Liver (tissue), 9 donors: ENCODE measurements around the gene TNNT1. TPM values are rescaled to one million over a fixed set of nuclear protein-coding genes. Genes with fewer than 3 reads are reported as not detected.
"Not testable (repeated sequence)": the region's sequence is repeated elsewhere in the genome, so short reads cannot be mapped to it uniquely, and the experiment has no call there.

Experiments used
- DNase-seq: peaks from one replicate; pipeline ENCODE4 v3.0.0-alpha.2; 2017; ENCODE audit warnings: low spot score
- H3K27ac ChIP-seq, 2 donors: one replicate each; pipeline ENCODE4 v1.7.0; 2013; ENCODE audit warnings: inconsistent platforms in 2 of 2, low read length in 2 of 2, control low read depth in 1 of 2, low read depth in 1 of 2, mild to moderate bottlenecking in 1 of 2
- H3K27me3 ChIP-seq, 4 donors: one replicate each; pipeline versions ENCODE4 v1.6.1 to v1.7.0; 2013; ENCODE audit warnings: low read length in 3 of 4, inconsistent platforms in 1 of 4, mild to moderate bottlenecking in 1 of 4, moderate library complexity in 1 of 4; ENCODE audit not compliant: control insufficient read depth in 4 of 4, insufficient read depth in 4 of 4
- H3K36me3 ChIP-seq, 4 donors: one replicate each; pipeline versions ENCODE4 v1.6.1 to v1.7.0; 2013; ENCODE audit warnings: low read length in 3 of 4, mild to moderate bottlenecking in 3 of 4, low read depth in 1 of 4, moderate library complexity in 1 of 4; ENCODE audit not compliant: control insufficient read depth in 4 of 4, insufficient read depth in 3 of 4
- H3K4me1 ChIP-seq, 4 donors: one replicate each; pipeline versions ENCODE4 v1.6.1 to v1.7.0; 2013; ENCODE audit warnings: low read length in 3 of 4, mild to moderate bottlenecking in 3 of 4, moderate library complexity in 1 of 4; ENCODE audit not compliant: control insufficient read depth in 4 of 4, insufficient read depth in 4 of 4
- H3K4me3 ChIP-seq, 3 donors: one replicate each; pipeline versions ENCODE4 v1.6.1 to v1.7.0; 2013; ENCODE audit warnings: low read length in 3 of 3, control low read depth in 1 of 3, low read depth in 1 of 3, mild to moderate bottlenecking in 1 of 3
- H3K9ac ChIP-seq, 2 donors: one replicate each; pipeline ENCODE4 v1.7.0; 2013; ENCODE audit warnings: low read length in 2 of 2, mild to moderate bottlenecking in 2 of 2, moderate library complexity in 2 of 2, control low read depth in 1 of 2, low read depth in 1 of 2
- H3K9me3 ChIP-seq, 4 donors: one replicate each; pipeline versions ENCODE4 v1.6.1 to v1.7.0; 2013; ENCODE audit warnings: low read length in 3 of 4; ENCODE audit not compliant: control insufficient read depth in 4 of 4
- ATF3 ChIP-seq: IDR thresholded peaks from 2 replicates; pipeline ENCODE4 v1.6.1; 2016; ENCODE audit warnings: antibody characterized with exemption
- CTCF ChIP-seq: fragments of 150-350 bp; IDR thresholded peaks from 2 replicates; pipeline ENCODE4 v1.5.1; 2017; ENCODE audit warnings: improper control_type of control experiment, low read depth, low read length; ENCODE audit not compliant: missing input control
- EGR1 ChIP-seq, 2 donors: IDR thresholded peaks; 2 replicates each; pipeline ENCODE4 v1.6.1; 2016 to 2018; ENCODE audit warnings: antibody characterized with exemption in 2 of 2, low read depth in 2 of 2
- FOXA1 ChIP-seq: IDR thresholded peaks from 2 replicates; pipeline ENCODE4 v1.6.1; 2016; ENCODE audit warnings: antibody characterized with exemption
- HNF4A ChIP-seq, 2 donors: conservative IDR thresholded peaks; 2 replicates each; pipeline ENCODE4 v1.6.1; 2016; ENCODE audit warnings: antibody characterized with exemption in 2 of 2, mild to moderate bottlenecking in 2 of 2
- HNF4G ChIP-seq: IDR thresholded peaks from 2 replicates; pipeline ENCODE4 v1.6.1; 2016; ENCODE audit warnings: antibody characterized with exemption
- JUND ChIP-seq, 2 donors: IDR thresholded peaks; 2 replicates each; pipeline ENCODE4 v1.6.1; 2016; ENCODE audit warnings: antibody characterized with exemption in 2 of 2
- MAX ChIP-seq: IDR thresholded peaks from 2 replicates; pipeline ENCODE4 v1.6.1; 2016; ENCODE audit warnings: antibody characterized with exemption
- NR2F2 ChIP-seq: IDR thresholded peaks from 2 replicates; pipeline ENCODE4 v1.6.1; 2016; ENCODE audit warnings: antibody characterized with exemption
- RAD21 ChIP-seq, 2 donors: IDR thresholded peaks; 2 replicates each; pipeline ENCODE4 v1.6.1; 2016; ENCODE audit warnings: antibody characterized with exemption in 2 of 2, mild to moderate bottlenecking in 2 of 2
- RXRA ChIP-seq, 2 donors: IDR thresholded peaks; 2 replicates each; pipeline ENCODE4 v1.6.1; 2017 to 2018; ENCODE audit warnings: antibody characterized with exemption in 2 of 2, mild to moderate bottlenecking in 1 of 2
- SP1 ChIP-seq: IDR thresholded peaks from 2 replicates; pipeline ENCODE4 v1.6.1; 2018; ENCODE audit warnings: antibody characterized with exemption, mild to moderate bottlenecking
- YY1 ChIP-seq: IDR thresholded peaks from 2 replicates; pipeline ENCODE4 v1.6.1; 2016; ENCODE audit warnings: antibody characterized with exemption, mild to moderate bottlenecking
- WGBS: extraction: QIAGEN DNeasy Blood & Tissue Kit; methylation state at CpG from one replicate; pipeline ENCODE4 v1.1.7; 2013; 5-methylcytosine and 5-hydroxymethylcytosine counted together
- polyA plus RNA-seq, 2 donors: library from polyadenylated mRNA; stranded (reverse) in 1 of 2; unstranded in 1 of 2; fragments of 200-250 nt in 1 of 2; fragments of >200 nt in 1 of 2; fragmentation: Nextera tagmentation in 1 of 2; extraction: Ambion mirVana in 1 of 2; gene quantifications; one replicate each; pipeline versions ENCODE4 v1.2.1 to v1.2.3, GENCODE V29; 2013 to 2015
- total RNA-seq, 2 donors: library from RNA; depleted of rRNA; stranded (reverse); fragments of >200 nt; gene quantifications; one replicate each; pipeline ENCODE4 v1.2.3, GENCODE V29; 2014
- TF ChIP-seq, protein P1 (sequence below): IDR thresholded peaks from 2 replicates; pipeline ENCODE4 v1.6.1; 2016; ENCODE audit warnings: antibody characterized with exemption
- donor health status: healthy.
- donor health status: healthy.
- donor health status: healthy.
- donor health status: healthy.
- donor health status: healthy.

The TNNT1 gene
- total and polyA plus RNA-seq, 4 donors, result 0.15 to 0.28 TPM; not detected in 2

GRCh38 chr19:55111238-55111831 is 37.7 kb downstream of the TNNT1 start:
- 85% methylated on average over 21 of the region's 21 CpGs for WGBS
- Histone ChIP-seq H3K27me3 (no peaks in the 10 kb centered on the region), H3K9ac (no peak overlapping the region), H3K27ac (no peak overlapping the region), H3K4me1 (peaks cover 3 to 26% (median 17%) of the 10 kb centered on the region in 4 donors), H3K36me3 (peaks cover 0 to 29% (median 7%) of the 10 kb centered on the region in 4 donors), H3K9me3 (no peaks in the 10 kb centered on the region), H3K4me3 (no peak overlapping the region)
- no peak for DNase-seq
- TF ChIP-seq MAX (no peak), ATF3 (no peak), YY1 (no peak), CTCF (no peak), RAD21 (IDR thresholded peaks at IDR 0.05) (no peak), HNF4A (conservative IDR thresholded peaks at IDR 0.05) (no peak), FOXA1 (no peak), RXRA (IDR thresholded peaks at IDR 0.05) (no peak), SP1 (no peak), EGR1 (IDR thresholded peaks at IDR 0.05; ENCODE audit: low read depth in 2 of 2) (no peak), NR2F2 (no peak)
- TF ChIP-seq, protein P1, sequence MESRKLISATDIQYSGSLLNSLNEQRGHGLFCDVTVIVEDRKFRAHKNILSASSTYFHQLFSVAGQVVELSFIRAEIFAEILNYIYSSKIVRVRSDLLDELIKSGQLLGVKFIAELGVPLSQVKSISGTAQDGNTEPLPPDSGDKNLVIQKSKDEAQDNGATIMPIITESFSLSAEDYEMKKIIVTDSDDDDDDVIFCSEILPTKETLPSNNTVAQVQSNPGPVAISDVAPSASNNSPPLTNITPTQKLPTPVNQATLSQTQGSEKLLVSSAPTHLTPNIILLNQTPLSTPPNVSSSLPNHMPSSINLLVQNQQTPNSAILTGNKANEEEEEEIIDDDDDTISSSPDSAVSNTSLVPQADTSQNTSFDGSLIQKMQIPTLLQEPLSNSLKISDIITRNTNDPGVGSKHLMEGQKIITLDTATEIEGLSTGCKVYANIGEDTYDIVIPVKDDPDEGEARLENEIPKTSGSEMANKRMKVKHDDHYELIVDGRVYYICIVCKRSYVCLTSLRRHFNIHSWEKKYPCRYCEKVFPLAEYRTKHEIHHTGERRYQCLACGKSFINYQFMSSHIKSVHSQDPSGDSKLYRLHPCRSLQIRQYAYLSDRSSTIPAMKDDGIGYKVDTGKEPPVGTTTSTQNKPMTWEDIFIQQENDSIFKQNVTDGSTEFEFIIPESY, result no peak

GRCh38 chr19:55109527-55110291 is 39.3 kb downstream of the TNNT1 start:
- no peak for DNase-seq
- H3K4me3 ChIP-seq, result no peak overlapping the region
- TF ChIP-seq NR2F2 (no peak), RAD21 (IDR thresholded peaks at IDR 0.05) (no peak), HNF4G (no peak), JUND (IDR thresholded peaks at IDR 0.05) (no peak), SP1 (no peak), HNF4A (conservative IDR thresholded peaks at IDR 0.05) (no peak), EGR1 (IDR thresholded peaks at IDR 0.05; ENCODE audit: low read depth in 2 of 2) (no peak), YY1 (no peak)
- TF ChIP-seq, protein P1, result no peak
- no peaks in the 10 kb centered on the region for H3K27me3 ChIP-seq
- peaks cover 0 to 11% (median 3%) of the 10 kb centered on the region in 4 donors for H3K4me1 ChIP-seq
- WGBS, result 92% methylated on average over 20 of the region's 20 CpGs
- H3K9ac ChIP-seq, result no peak overlapping the region
- H3K27ac ChIP-seq, result no peak overlapping the region
- no peaks in the 10 kb centered on the region for H3K9me3 ChIP-seq
- H3K36me3 ChIP-seq, result peaks cover 0 to 30% (median 7%) of the 10 kb centered on the region in 4 donors

GRCh38 chr19:55107252-55107651 is 41.8 kb downstream of the TNNT1 start:
- H3K9ac ChIP-seq, H3K27ac ChIP-seq, H3K4me1 ChIP-seq, H3K4me3 ChIP-seq, DNase-seq, H3K9me3 ChIP-seq, H3K27me3 ChIP-seq: not testable (repeated sequence)
- WGBS, result 96% methylated on average over 3 of the region's 3 CpGs
- peaks cover 4 to 36% (median 10%) of the 10 kb centered on the region in 4 donors for H3K36me3 ChIP-seq
